Measurements from ENCODE around the gene SMC3.
A peak's percentile ranks its signal among the peaks of the same experiment; 100 is the strongest.

Gene SMC3

GRCh38 chr10:110544958-110545537, 22.4 kb upstream of the SMC3 start:
- no peak for DNase-seq (ENCODE audit: low read depth in 2 of 2)

GRCh38 chr10:110546077-110546476, 21.4 kb upstream of the SMC3 start:
- DNase-seq (ENCODE audit: low read depth in 2 of 2): no peak

DNA sequence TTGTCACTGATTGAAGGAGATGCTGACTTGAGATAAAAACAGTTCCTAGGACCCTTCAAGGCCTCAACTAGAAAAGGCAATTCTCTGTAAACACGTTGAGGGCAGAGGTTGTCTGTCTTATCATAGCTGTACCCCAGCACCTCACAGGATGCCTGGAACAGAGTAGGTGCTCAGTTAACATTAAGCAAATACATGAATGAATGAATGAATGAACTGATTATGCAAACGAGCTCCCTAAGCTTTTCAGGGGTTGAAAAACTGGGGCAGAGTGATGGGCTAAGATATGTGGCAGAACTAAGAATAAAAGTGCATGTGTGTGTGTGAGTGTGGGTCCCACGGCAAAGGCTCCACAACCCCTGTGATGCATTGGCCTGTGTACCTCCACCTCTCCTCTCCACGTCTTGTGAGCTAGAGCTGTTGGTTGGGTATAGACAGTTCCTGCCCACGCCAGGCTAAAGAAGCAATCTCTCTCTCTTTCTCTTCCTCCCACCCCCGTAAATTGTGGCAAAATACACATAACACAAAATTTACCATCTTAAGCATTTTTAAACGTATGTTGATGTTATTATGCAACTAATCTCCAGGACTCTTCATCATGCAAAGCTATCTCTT, 20.9 kb upstream of the SMC3 start:
- no peak for DNase-seq (ENCODE audit: low read depth in 2 of 2)

DNA sequence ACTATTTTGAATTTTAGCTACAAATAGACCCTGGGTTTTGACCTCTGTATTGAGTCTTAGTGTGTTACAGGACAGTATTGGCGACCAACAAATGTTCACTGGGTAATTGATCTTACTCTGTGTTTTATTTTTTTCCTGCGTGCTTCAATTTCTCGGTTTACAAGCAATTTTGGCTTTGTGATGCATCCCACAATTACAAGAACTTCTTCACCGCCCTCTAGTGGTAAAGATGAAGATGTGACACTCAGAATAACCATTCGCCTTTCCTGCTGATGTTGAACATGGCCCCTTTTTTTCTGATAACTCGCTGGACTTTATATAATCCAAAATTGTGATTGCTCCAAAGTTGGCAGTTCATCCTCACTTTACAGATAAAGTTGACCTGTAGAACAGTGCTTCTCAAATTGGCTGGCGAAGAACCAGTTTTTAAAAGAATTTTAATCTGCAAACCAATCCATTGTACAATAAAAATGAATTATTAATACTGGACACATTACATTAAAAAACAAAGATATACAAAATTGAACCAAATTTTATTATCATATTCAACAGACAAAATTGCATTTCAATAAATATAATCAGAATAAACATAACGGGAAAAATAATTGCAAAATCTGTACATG, 20.2 kb upstream of the SMC3 start:
- no peak for DNase-seq (ENCODE audit: low read depth in 2 of 2)

GRCh38 chr10:110548002-110548401, 19.5 kb upstream of the SMC3 start:
- DNase-seq (ENCODE audit: low read depth in 2 of 2): no peak

DNA sequence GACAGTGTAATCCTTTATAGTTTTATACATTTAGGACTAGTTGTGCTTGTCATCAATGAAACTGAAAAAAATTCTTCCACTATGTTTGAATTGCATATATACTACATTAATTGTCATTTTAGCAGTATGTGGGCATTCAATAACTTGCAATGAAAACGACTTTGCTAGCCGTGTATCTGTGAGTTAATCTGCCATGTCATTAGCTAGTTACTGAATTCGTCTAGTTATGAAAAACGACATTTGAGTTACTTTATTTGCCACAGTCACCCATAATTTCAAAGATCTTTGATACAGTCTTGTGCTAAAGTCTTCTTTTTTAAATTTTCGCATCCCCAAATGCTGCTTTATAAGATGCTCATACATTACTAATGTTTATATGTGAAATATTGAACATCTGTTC, 18.3 kb upstream of the SMC3 start:
- DNase-seq (ENCODE audit: low read depth in 2 of 2): no peak

- DNase-seq (ENCODE audit: low read depth in 2 of 2): no peak
Observed at GRCh38 chr10:110553905-110554304, 13.6 kb upstream of the SMC3 start.

GRCh38 chr10:110556296-110556695, 11.2 kb upstream of the SMC3 start:
- no peak for DNase-seq (ENCODE audit: low read depth in 2 of 2)

GRCh38 chr10:110556969-110557601, 10.4 kb upstream of the SMC3 start:
- DNase-seq (ENCODE audit: low read depth in 2 of 2): peak; percentile 42 to 44

GRCh38 chr10:110558041-110558440, 9.5 kb upstream of the SMC3 start:
- DNase-seq (ENCODE audit: low read depth in 2 of 2): no peak

DNA sequence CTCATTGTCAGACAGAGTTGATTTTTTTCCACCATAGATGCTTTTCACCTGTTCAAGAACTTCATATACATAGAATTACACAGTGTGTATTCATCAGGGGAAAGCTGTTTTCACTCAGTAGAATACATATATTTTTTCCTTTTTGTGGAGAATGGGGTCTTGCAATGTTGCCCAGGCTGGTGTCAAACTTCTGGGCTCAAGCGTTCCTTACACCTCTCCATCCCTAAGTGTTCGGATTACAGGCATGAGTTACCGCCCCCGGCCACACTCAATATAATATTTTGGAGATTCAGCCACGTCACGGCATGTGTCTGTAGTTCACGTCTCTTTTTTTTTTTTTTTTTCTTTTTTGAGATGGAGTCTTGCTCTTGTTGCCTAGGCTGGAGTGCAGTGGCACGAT, 7.5 kb upstream of the SMC3 start:
- DNase-seq (ENCODE audit: low read depth in 2 of 2): no peak

GRCh38 chr10:110561292-110561691, 6.2 kb upstream of the SMC3 start:
- DNase-seq (ENCODE audit: low read depth in 2 of 2): no peak

DNA sequence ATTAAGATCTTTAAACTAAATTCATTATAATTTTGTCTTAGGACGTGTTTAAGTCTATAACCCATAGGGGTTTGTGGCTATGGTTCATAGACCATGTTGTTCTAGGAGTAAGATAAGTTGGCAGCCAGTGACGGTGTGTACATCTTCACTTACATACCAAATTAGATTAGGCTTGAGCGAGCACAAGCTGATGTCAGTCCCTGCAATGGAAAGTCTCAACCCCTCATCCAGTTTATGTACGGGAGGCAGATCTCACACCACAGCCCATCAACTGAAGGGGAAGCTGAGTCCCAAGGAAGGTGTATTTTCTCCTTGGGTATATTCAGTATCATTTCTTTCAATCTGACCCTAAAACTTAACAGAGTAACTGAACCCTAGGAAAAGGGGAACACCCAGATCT, 5.1 kb upstream of the SMC3 start:
- no peak for DNase-seq (ENCODE audit: low read depth in 2 of 2)

DNA sequence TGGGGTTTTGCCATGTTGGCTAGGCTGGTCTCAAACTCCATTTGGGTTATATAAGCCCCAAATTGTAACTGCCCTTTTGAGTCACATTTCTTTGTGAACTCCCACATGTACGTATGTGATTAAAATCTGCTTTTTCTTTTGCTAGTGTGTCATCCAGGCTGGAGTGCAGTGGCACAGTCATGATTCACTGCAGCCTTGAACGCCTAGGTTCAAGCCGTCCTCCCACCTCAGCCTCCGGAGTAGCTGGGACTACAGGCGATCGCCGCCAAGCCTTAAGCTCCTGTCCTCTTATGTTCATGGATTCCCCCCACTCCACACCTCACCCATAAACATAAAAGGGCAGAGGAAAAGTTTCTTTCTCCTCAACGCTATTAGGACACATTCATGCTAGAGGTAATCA, 4.4 kb upstream of the SMC3 start:
- no peak for DNase-seq (ENCODE audit: low read depth in 2 of 2)

- no peak for DNase-seq (ENCODE audit: low read depth in 2 of 2)
Observed at GRCh38 chr10:110566472-110567200, 859 bp upstream of the SMC3 start.

- DNase-seq (ENCODE audit: low read depth in 2 of 2): peak; percentile 13 to 19
Observed at GRCh38 chr10:110568055-110568735, 700 bp downstream of the SMC3 start.

- no peak for DNase-seq (ENCODE audit: low read depth in 2 of 2)
Observed at GRCh38 chr10:110569122-110569521, 1.6 kb downstream of the SMC3 start.

- no peak for DNase-seq (ENCODE audit: low read depth in 2 of 2)
Observed at GRCh38 chr10:110569736-110570135, 2.2 kb downstream of the SMC3 start.

DNA sequence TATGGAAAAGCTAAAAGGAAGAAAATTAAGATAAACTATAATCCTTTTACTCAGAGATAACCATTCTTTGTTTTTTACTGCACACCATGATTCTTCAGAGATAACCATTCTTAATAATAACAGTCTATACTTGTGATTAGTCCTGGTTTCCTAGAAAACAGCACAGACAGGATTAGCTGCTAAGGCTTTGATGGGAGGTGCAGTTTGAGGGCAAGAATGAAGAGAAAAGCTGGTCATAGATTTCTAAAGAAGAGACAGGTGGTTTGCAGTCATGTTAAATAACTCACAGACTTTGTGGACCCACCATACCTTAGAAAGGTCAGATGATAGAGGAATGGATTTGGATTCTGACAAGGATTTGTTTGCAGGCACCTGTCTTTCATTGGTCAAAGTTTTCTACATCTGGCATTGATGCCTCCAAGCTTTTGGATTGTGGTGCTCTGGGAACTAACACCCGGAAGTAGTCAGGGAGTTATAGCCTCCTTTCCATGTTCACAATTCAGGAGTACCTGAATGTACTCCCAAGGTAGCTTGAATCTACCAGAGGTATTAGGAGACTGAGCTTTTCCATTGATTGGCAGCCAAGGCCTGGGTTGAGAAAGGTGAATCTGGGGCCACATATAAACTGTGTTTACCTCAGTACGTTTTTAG, 3.7 kb downstream of the SMC3 start:
- DNase-seq (ENCODE audit: low read depth in 2 of 2): no peak

- no peak for DNase-seq (ENCODE audit: low read depth in 2 of 2)
Observed at GRCh38 chr10:110572862-110573261, 5.4 kb downstream of the SMC3 start.

GRCh38 chr10:110574420-110574819, 6.9 kb downstream of the SMC3 start:
- no peak for DNase-seq (ENCODE audit: low read depth in 2 of 2)

Measured in stimulated activated CD8-positive, alpha-beta memory T cell treated with anti-CD3 and anti-CD28 coated beads, Interleukin-7, amount 100 ng/mL, for 1 hour (primary cell).